ENCODE measurements around the gene REV3L.
"Not testable (repeated sequence)": the region's sequence is repeated elsewhere in the genome, so short reads cannot be mapped to it uniquely, and the experiment has no call there.

REV3L gene

GRCh38 chr6:111494951-111495635 is 12.1 kb upstream of the REV3L start:
- no peak for DNase-seq

- no peak for DNase-seq
Observed at GRCh38 chr6:111492499-111492898, 9.5 kb upstream of the REV3L start.

GRCh38 chr6:111490067-111490466 is 7.0 kb upstream of the REV3L start:
- no peak for DNase-seq

- DNase-seq = no peak
Observed at GRCh38 chr6:111487661-111488060, 4.6 kb upstream of the REV3L start.

- DNase-seq = no peak
Observed at GRCh38 chr6:111486921-111487320, 3.9 kb upstream of the REV3L start.

- no peak for DNase-seq
Observed at GRCh38 chr6:111486475-111486874, 3.5 kb upstream of the REV3L start.

- DNase-seq = no peak
Observed at GRCh38 chr6:111485342-111485741, 2.3 kb upstream of the REV3L start.

- no peak for DNase-seq
Observed at GRCh38 chr6:111484633-111484930, 1.6 kb upstream of the REV3L start.

- no peak for DNase-seq
Observed at GRCh38 chr6:111483736-111484632, 966 bp upstream of the REV3L start.

GRCh38 chr6:111482188-111482958 is 645 bp downstream of the REV3L start:
- DNase-seq = no peak

GRCh38 chr6:111481836-111482187 is 1.2 kb downstream of the REV3L start:
- DNase-seq = no peak

GRCh38 chr6:111480988-111481822 is 1.8 kb downstream of the REV3L start:
- DNase-seq = no peak

GRCh38 chr6:111478749-111479148 is 4.3 kb downstream of the REV3L start:
- no peak for DNase-seq

- no peak for DNase-seq
Observed at GRCh38 chr6:111478064-111478476, 4.9 kb downstream of the REV3L start.

- DNase-seq = no peak
Observed at GRCh38 chr6:111477481-111477938, 5.5 kb downstream of the REV3L start.

- not testable (repeated sequence) for DNase-seq
Observed at GRCh38 chr6:111476061-111476460, 7.0 kb downstream of the REV3L start.

- no peak for DNase-seq
Observed at GRCh38 chr6:111474771-111475170, 8.2 kb downstream of the REV3L start.

GRCh38 chr6:111474106-111474505 is 8.9 kb downstream of the REV3L start:
- DNase-seq = no peak

- DNase-seq = no peak
Observed at GRCh38 chr6:111472933-111473435, 10.0 kb downstream of the REV3L start.

- no peak for DNase-seq
Observed at GRCh38 chr6:111471958-111472357, 11.1 kb downstream of the REV3L start.

- no peak for DNase-seq
Observed at GRCh38 chr6:111471533-111471932, 11.5 kb downstream of the REV3L start.

GRCh38 chr6:111470991-111471390 is 12.0 kb downstream of the REV3L start:
- no peak for DNase-seq

- DNase-seq = no peak
Observed at GRCh38 chr6:111469543-111469942, 13.5 kb downstream of the REV3L start.
